NCI-H82 treated with DMSO at 0.1 percent for 48 hours (cell line): Measurements from ENCODE around the gene ASTN2.

Experiments
- DNase-seq: peaks from one replicate; lab custom pipeline; 2025; ENCODE audit not compliant: unreplicated experiment; lab: John Stamatoyannopoulos, UW

The ASTN2 gene

DNA sequence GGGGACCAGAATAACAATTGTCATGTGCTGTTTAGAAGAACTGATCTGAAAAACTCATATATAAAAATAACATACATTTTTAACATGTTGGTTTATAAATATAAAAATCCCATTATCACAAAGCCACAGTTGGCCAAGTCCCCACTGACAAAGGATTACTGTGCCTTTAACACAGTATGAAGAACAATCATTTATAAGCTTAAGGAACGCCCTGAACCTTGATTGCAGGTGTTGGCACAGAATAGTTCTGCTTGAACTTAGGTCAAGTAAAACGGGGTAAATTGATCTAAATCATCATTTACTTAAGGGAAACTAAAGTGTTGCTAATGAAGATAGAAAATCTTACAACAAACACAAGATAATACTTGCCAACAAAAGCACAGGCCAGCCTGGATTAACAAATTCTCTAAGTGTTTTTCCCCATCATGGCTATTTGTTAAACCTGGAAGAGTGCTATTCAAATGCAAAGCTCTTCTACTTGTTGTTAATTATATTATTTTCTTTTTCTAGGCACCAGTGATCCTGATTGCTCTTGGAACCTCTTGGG is 46.1 kb downstream of the ASTN2 start:
- DNase-seq: no peak

GRCh38 chr9:117365438-117365837 is 49.4 kb downstream of the ASTN2 start:
- DNase-seq: no peak

DNA sequence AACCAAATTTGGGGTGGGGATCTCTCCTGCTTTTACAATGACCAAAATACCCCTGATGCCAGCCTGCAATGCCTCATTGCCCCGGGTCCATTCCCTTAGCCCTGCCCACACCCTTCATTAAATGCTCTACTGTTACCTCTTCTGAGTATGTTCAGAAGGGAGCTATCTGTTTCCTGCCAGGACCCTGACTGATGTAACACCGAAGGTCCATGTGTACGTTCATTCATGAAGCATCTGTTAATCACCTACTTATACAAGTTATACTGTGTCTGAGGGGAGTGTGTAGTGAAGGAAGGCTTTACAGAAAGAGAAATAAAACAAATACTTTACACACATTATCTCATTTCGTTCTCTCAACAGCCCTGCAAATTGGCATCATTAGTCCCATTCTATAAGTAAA is 51.9 kb downstream of the ASTN2 start:
- no peak for DNase-seq

DNA sequence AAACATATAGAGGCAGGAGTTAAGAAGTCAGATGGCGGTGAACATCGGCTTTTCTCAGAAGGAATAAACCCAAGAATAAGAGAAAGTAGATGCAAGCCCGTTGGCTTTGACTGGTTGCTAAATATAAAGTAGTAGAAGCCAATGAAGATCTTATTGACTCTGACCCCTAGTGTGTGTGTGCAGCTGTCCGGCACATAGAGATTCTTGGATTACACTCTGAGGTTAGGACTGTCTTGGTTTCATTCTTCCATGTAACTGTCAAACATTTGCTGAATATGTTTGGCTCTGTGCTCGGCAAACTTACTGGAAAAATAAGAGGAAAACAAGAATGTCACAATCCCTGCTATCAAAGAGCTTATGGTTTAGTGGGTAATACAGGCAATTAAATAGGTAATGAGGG is 54.9 kb downstream of the ASTN2 start:
- DNase-seq: no peak

GRCh38 chr9:117355542-117355941 is 59.3 kb downstream of the ASTN2 start:
- DNase-seq: no peak

DNA sequence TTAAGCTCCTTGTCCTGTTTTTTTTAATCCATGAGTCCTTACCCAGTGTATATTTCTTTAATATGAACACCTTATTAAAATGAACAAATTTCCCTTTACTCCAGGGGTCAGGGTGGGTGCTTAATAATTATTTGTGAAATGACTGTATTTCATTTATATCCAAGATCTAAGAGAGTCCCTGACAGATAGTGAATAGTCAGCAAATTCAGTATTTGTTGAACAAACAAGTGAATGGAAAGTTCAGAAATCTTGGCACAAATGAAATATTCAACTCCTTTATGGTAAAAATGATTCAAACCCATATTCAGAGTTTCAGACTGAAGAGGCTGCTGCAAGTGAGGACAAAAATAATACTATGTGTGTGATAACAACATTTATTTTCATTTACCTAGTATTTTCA is 59.9 kb downstream of the ASTN2 start:
- DNase-seq: no peak

DNA sequence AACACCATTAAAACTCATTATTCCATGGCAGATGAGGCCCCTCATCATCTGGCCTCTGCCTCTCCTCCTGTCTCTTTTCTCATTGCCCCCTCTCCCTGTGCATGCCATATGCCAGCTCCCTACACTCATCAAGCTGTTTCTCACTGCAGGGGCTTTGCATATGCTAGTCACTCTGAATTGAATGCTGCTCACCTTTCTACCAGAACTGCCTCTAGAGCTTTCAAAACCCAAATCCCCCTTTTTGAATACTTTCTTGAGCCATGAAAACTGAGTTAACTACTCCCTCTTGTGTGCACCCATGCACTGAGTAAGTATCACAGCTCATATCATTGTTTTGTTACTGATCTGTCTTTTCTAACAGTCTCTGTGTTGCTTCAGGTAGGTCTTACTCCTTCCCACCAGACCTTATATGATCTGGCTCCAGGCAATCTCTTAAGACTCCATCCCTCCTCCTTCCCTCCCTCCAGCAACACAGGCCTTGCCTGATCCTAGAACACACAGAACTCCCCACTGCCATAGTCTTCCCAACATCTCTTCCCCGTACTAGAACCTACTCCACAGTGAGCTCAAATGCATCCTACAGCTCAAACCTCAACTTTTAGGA is 60.5 kb downstream of the ASTN2 start:
- no peak for DNase-seq

DNA sequence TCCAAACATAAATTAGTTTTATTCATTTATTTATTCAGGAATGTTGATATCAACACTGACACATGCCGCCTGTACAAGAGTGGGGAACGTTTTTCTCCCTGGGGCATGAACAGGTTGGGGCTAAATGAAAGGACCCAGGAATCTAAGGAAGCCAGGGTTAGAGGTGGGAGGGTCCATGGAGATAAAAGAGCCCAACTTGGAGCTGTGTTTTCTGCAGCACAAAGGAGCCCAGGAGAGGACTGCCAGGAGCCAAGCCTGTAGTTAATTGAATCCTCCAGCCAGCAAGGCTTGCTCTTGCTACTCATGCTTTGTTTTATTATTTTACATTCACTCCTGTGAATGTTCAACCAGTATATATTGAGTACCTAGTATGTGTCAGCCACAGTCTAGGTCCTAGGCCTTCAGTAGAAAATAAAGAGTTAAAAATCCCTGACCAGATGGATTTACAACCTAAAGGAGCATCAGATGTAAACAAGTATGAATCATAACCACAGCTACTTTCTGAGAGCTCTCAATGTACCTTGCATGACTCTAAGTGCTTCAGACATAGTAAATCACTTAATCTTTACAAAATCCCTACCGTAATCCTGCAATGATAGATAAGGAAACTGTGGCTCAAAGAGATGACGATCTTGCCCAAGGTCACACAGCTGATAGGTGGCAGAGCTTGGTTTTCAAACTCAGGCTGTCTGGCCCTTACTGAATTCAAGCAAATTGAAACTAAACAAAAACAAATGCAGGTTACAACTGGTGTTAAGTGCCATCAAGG is 69.8 kb downstream of the ASTN2 start:
- peak; percentile 85 for DNase-seq

GRCh38 chr9:117343427-117343826 is 71.4 kb downstream of the ASTN2 start:
- no peak for DNase-seq

DNA sequence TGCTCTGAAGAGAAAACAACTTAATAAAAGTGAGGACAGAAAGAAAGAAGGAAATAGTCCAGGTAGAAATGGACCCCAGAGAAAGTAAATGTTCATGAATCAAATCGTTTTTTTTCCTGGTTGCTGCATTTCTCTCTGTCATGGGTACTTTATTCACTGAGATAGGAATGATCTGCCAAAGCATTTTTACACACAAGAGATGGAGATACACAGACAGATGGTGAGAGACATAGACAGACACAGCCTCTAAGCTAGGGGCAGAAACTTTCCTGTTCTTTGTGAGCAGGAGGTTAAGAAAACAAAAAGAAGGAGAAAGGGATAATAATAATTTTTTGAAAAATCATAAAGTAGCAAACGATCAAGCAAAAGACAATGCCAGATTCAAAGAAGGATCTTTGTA is 73.7 kb downstream of the ASTN2 start:
- DNase-seq: no peak

GRCh38 chr9:117340422-117340821 is 74.4 kb downstream of the ASTN2 start:
- no peak for DNase-seq

GRCh38 chr9:117335837-117336433 is 78.9 kb downstream of the ASTN2 start:
- DNase-seq: peak; percentile 67

GRCh38 chr9:117334101-117334500 is 80.8 kb downstream of the ASTN2 start:
- no peak for DNase-seq

GRCh38 chr9:117325831-117326230 is 89.0 kb downstream of the ASTN2 start:
- no peak for DNase-seq

GRCh38 chr9:117325110-117325731 is 89.6 kb downstream of the ASTN2 start:
- no peak for DNase-seq

DNA sequence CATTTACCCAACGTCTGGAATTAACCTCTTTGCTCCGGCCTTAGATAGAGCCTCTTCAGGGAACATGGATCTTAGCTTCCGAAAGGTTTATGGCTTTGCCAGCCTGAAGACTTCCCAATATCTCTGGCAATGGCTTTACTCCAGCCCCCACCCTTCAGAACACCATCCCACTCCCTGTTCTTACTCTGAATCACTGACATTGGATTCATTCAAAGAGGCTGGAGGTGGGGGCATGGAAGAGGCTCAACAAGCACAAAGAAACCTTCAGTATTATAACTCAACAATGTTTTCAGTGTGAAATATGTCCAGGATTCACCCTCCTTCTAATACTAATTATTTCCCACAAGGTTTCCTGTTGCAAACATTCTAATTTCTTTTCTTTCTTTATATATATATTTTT is 91.5 kb downstream of the ASTN2 start:
- DNase-seq: no peak

DNA sequence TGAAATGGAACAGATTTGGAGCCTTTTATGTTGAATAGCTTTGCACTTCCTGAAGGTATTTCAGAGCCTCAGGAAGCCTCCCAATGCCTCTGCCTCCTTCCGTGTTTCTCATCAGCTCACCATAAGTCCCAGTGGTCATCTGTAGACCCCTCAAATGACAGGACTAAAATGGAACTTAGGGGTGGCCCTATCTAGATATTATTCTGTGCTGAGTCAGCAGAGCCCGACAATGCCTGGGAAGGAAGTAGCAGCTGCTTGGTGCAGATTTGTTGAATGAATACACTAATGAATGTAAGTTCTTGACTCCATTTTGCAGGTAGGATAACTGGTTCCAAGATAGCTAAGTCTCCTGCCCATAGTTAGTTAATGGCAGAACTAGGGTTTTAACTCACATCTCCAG is 97.7 kb downstream of the ASTN2 start:
- DNase-seq: no peak

DNA sequence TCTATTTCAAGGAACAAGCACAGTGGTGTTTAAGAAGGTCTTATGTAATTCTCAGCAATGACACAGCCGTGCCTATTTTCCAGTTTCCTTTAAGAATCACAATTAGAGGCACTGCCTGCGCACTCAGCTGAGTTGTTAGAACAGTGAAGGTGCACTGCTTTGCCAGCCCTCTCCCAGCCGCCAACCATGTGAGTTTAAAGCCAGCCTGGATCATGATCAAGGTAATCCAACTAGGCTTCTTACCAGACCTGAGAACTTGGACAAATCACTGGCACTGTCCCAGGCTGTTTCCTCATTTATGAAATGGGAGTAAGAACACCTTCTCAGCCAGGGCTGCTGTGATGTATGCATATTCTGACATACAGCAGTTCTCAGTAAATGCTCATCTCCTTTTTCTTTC is 99.6 kb downstream of the ASTN2 start:
- no peak for DNase-seq

- no peak for DNase-seq
Observed at GRCh38 chr9:117313989-117314388, 100.9 kb downstream of the ASTN2 start.

- DNase-seq: no peak
Observed at GRCh38 chr9:117307701-117308100, 107.2 kb downstream of the ASTN2 start.

DNA sequence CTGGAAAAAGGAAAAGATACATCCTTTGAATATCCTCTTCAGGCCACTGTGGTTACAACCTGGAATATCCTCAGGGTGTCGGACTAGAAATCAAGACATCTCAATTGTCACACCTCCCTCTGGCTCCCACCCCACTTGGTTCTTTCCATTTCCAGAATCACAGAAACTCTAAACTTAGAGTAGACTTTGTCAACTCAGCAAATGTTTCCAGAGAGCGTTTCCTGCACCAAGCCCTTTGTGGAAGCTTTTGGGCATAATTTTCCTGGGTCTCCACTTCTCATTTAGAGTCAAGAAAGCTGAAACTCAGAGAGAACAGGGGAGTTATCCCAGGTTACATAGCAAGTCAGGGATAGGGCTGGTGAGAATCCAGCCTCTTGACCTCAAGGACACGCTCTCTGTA is 108.8 kb downstream of the ASTN2 start:
- DNase-seq: no peak

- DNase-seq: no peak
Observed at GRCh38 chr9:117305454-117305853, 109.4 kb downstream of the ASTN2 start.
